RWPE2 (cell line): Measurements from ENCODE around the gene DZIP1.

ENCODE experiments used
- ATAC-seq: fragments of 200-7000 bp; cut with Tn5 transposase; 3 replicates; pipeline ENCODE4 v1.9.1; 2021; ENCODE audit warnings: low read depth
- DNase-seq: peaks from one replicate; pipeline ENCODE4 v3.0.0-alpha.2; 2020; ENCODE audit warnings: low spot score
- H3K27ac ChIP-seq: fragments of 450-650 bp; 2 replicates; pipeline ENCODE4 v1.5.1; 2017; ENCODE audit warnings: mild to moderate bottlenecking; ENCODE audit not compliant: poor library complexity, severe bottlenecking
- H3K27me3 ChIP-seq: fragments of 250-450 bp; sonication (Bioruptor Pico); 2 replicates; pipeline ENCODE4 v1.5.1; 2021; ENCODE audit warnings: mild to moderate bottlenecking, moderate library complexity; ENCODE audit not compliant: insufficient read depth, poor library complexity, severe bottlenecking
- H3K36me3 ChIP-seq: fragments of 250-450 bp; sonication (Bioruptor Pico); 2 replicates; pipeline ENCODE4 v1.5.1; 2020; ENCODE audit warnings: low read depth, mild to moderate bottlenecking, moderate library complexity
- H3K4me1 ChIP-seq: fragments of 250-450 bp; sonication (Bioruptor Pico); 2 replicates; pipeline ENCODE4 v1.5.1; 2021; ENCODE audit warnings: mild to moderate bottlenecking, moderate library complexity; ENCODE audit not compliant: insufficient read depth, poor library complexity, severe bottlenecking
- H3K4me3 ChIP-seq: fragments of 250-450 bp; sonication (Bioruptor Pico); 2 replicates; pipeline ENCODE4 v1.5.1; 2021; ENCODE audit warnings: mild to moderate bottlenecking, moderate library complexity; ENCODE audit not compliant: severe bottlenecking
- H3K9me3 ChIP-seq: fragments of 250-450 bp; sonication (Bioruptor Pico); 2 replicates; pipeline ENCODE4 v1.5.1; 2021; ENCODE audit warnings: mild to moderate bottlenecking, moderate library complexity; ENCODE audit not compliant: severe bottlenecking
- CTCF ChIP-seq: fragments of 450-650 bp; IDR thresholded peaks from one replicate; pipeline ENCODE4 v1.5.1; 2017; ENCODE audit warnings: mild to moderate bottlenecking, moderate library complexity; ENCODE audit not compliant: poor library complexity, severe bottlenecking

Gene DZIP1

GRCh38 chr13:95559100-95559499, 85.4 kb downstream of the DZIP1 start:
- DNase-seq: no peak
- no peak overlapping the region for H3K4me3 ChIP-seq
- peaks cover 9% of the 10 kb centered on the region for H3K4me1 ChIP-seq
- H3K9me3 ChIP-seq: no peaks in the 10 kb centered on the region
- peak; percentile 88 for ATAC-seq
- H3K27me3 ChIP-seq: peaks cover 3% of the 10 kb centered on the region
- H3K27ac ChIP-seq: no peak overlapping the region
- no peaks in the 10 kb centered on the region for H3K36me3 ChIP-seq
- TF ChIP-seq CTCF: no peak

DNA sequence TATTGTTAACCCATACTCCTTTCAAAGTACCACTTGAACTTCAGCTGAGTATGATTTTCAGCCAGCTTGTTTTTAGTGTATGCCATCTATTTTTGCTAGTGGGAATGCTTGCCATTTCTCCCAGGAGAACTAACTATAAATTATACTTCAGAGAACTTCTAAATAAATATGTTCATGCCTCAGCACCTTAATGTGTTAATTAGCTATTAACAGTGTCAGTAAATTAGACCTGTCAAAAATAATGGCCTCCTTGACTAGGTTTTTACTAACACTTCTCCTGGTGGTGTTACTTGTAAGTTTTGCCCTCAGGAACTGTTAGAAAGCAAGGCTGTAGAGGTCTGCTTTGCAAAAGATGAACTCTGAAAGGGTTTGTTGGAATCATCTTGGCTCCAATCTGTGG, 87.5 kb downstream of the DZIP1 start:
- Histone ChIP-seq H3K27me3 (peaks cover 18% of the 10 kb centered on the region), H3K4me3 (no peak overlapping the region), H3K4me1 (peaks cover 13% of the 10 kb centered on the region), H3K9me3 (no peaks in the 10 kb centered on the region), H3K36me3 (no peaks in the 10 kb centered on the region), H3K27ac (no peak overlapping the region)
- no peak for DNase-seq
- no peak for TF ChIP-seq CTCF
- ATAC-seq: no peak

GRCh38 chr13:95553581-95554385, 90.7 kb downstream of the DZIP1 start:
- DNase-seq (no peak), ATAC-seq (peak; percentile 71)
- Histone ChIP-seq H3K27me3 (peaks cover 39% of the 10 kb centered on the region), H3K27ac (no peak overlapping the region), H3K4me3 (no peak overlapping the region), H3K4me1 (peaks cover 6% of the 10 kb centered on the region), H3K36me3 (no peaks in the 10 kb centered on the region), H3K9me3 (no peaks in the 10 kb centered on the region)
- no peak for TF ChIP-seq CTCF

DNA sequence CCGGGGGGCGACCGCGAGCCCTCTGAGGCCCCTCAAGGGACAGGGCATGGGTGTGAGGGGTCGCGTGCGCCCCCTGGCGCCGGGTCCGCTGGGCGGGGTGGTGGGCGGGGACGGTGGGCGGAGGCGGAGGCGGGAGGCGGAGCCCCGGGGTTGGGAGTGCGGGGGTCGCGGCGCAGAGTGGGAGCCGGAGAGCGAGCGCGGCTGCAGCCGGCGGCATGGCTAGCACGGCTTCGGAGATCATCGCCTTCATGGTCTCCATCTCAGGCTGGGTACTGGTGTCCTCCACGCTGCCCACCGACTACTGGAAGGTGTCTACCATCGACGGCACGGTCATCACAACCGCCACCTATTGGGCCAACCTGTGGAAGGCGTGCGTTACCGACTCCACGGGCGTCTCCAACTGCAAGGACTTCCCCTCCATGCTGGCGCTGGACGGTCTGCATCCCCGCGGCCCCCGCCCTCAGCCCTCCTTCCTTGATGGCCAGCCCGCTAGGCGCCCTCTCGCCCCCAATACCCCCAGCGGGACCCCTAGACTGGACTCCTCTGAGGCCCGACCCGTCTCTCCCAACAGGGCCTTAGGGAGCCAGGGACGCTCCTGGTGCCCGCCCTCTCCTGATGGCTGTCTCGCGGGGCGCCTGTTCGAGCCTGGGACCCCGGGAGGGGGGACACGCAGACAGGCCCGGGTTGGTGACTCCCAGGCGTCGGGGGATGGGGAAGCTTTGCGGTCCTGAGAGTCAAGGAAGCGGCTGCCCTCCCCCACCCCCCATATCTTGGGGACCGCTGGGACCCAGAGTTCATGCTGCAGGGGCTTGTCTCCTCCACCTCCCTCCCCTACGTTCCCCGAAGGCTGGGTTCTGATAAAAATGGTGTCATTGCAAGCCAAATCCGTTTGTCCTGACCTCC, 91.7 kb downstream of the DZIP1 start, which contains the start of gene CLDN10:
TSS of gene CLDN10 (plus strand) at position 182 of the 903 bp plus-strand sequence. CDS start at position 216, 34 bp downstream.
- Histone ChIP-seq H3K4me3 (no peak within 1 kb of the TSS), H3K9me3 (no peaks in the 10 kb centered on the region), H3K27me3 (peaks cover 44% of the 10 kb centered on the region), H3K4me1 (peaks cover 5% of the 10 kb centered on the region), H3K27ac (no peak within 1 kb of the TSS), H3K36me3 (no peaks in the 10 kb centered on the region)
- ATAC-seq (no peak), DNase-seq (peak; percentile 56)
- TF ChIP-seq CTCF: peak; percentile 10
